GM23248 (cell line): ENCODE data around the gene SLC9A9. TPM values are rescaled to one million over a fixed set of nuclear protein-coding genes. Genes with fewer than 3 reads are reported as not detected.
A peak's percentile ranks its signal among the peaks of the same experiment; 100 is the strongest.

Source experiments
- DNase-seq: peaks from one replicate; pipeline ENCODE4 v3.0.0-alpha.2; 2015
- H2AFZ ChIP-seq: fragments of 200-600 bp; sonication (generic); 2 replicates; pipeline ENCODE4 v1.6.1; 2016; ENCODE audit warnings: antibody characterized with exemption
- H3F3A ChIP-seq: fragments of 200-600 bp; sonication (generic); 2 replicates; pipeline ENCODE4 v1.6.1; 2016; ENCODE audit warnings: mild to moderate bottlenecking, antibody characterized with exemption, mixed run types; ENCODE audit not compliant: insufficient read depth
- H3K27ac ChIP-seq: fragments of 200-600 bp; sonication (generic); 2 replicates; pipeline ENCODE4 v1.5.1; 2016; ENCODE audit warnings: mild to moderate bottlenecking
- H3K27me3 ChIP-seq: fragments of 200-600 bp; sonication (generic); replicated peaks from 2 replicates; pipeline ENCODE4 v1.6.1; 2016; ENCODE audit warnings: mild to moderate bottlenecking; ENCODE audit not compliant: insufficient read depth
- H3K36me3 ChIP-seq: fragments of 200-600 bp; sonication (generic); 2 replicates; pipeline ENCODE4 v1.6.1; 2016; ENCODE audit warnings: low read depth, mild to moderate bottlenecking
- H3K4me1 ChIP-seq: fragments of 200-600 bp; sonication (generic); 2 replicates; pipeline ENCODE4 v1.6.1; 2016; ENCODE audit warnings: mild to moderate bottlenecking; ENCODE audit not compliant: insufficient read depth
- H3K4me2 ChIP-seq: fragments of 200-600 bp; sonication (generic); one replicate; pipeline ENCODE4 v1.6.1; 2016; ENCODE audit warnings: mild to moderate bottlenecking; ENCODE audit not compliant: unreplicated experiment
- H3K4me3 ChIP-seq: fragments of 200-600 bp; sonication (generic); 2 replicates; pipeline ENCODE4 v1.5.1; 2016; ENCODE audit warnings: mild to moderate bottlenecking
- H3K79me2 ChIP-seq: fragments of 200-600 bp; sonication (generic); 2 replicates; pipeline ENCODE4 v1.6.1; 2016; ENCODE audit warnings: mild to moderate bottlenecking; ENCODE audit not compliant: insufficient read depth
- H3K9ac ChIP-seq: fragments of 200-600 bp; sonication (generic); 2 replicates; pipeline ENCODE4 v1.6.1; 2016; ENCODE audit warnings: mild to moderate bottlenecking
- H3K9me2 ChIP-seq: fragments of 200-600 bp; sonication (generic); 2 replicates; pipeline ENCODE4 v1.6.1; 2016; ENCODE audit warnings: mixed run types, mild to moderate bottlenecking, moderate library complexity; ENCODE audit not compliant: insufficient read depth
- H3K9me3 ChIP-seq: fragments of 200-600 bp; sonication (generic); one replicate; pipeline ENCODE4 v1.6.1; 2017; ENCODE audit warnings: low read depth
- H4K20me1 ChIP-seq: fragments of 200-600 bp; sonication (generic); 2 replicates; pipeline ENCODE4 v1.6.0; 2016; ENCODE audit not compliant: insufficient read depth
- EZH2 ChIP-seq: fragments of 200-600 bp; sonication (generic); IDR thresholded peaks from 2 replicates; pipeline ENCODE4 v1.6.1; 2018; ENCODE audit warnings: antibody characterized with exemption, mild to moderate bottlenecking; ENCODE audit not compliant: insufficient read depth, poor library complexity, severe bottlenecking
- EZH2phosphoT487 ChIP-seq: fragments of 200-600 bp; sonication (generic); IDR thresholded peaks from 2 replicates; pipeline ENCODE4 v1.6.1; 2018; ENCODE audit warnings: antibody characterized with exemption, moderate library complexity, mild to moderate bottlenecking, low read depth; ENCODE audit not compliant: insufficient read depth
- WGBS, 2 experiments: methylation state at CpG; one replicate each; pipeline ENCODE4 v1.1.6; 2015 to 2017; ENCODE audit warnings: low lambda C conversion rate in 2 of 2, low coverage in 1 of 2; ENCODE audit errors: missing lambda C conversion rate in 2 of 2; 5-methylcytosine and 5-hydroxymethylcytosine counted together
- in situ Hi-C: fragments of 300-500 bp; cut with MboI; formaldehyde crosslinking; loops from 2 replicates; pipeline ENCODE4 v1.15.0; 2020
- polyA plus RNA-seq: library from polyadenylated mRNA; unstranded; fragments of >200 nt; fragmentation: Nextera tagmentation; extraction: Ambion mirVana; gene quantifications from 2 replicates; pipeline ENCODE4 v1.2.1, GENCODE V29; 2016
- total RNA-seq: library from RNA; depleted of rRNA; stranded (reverse); fragments of >200 nt; shearing (Covaris generic); gene quantifications from 2 replicates; pipeline ENCODE4 v1.2.3, GENCODE V29; 2014

SLC9A9 gene
- total and polyA plus RNA-seq, 2 experiments from 2014 or later: 2.8 to 3.2 TPM

DNA sequence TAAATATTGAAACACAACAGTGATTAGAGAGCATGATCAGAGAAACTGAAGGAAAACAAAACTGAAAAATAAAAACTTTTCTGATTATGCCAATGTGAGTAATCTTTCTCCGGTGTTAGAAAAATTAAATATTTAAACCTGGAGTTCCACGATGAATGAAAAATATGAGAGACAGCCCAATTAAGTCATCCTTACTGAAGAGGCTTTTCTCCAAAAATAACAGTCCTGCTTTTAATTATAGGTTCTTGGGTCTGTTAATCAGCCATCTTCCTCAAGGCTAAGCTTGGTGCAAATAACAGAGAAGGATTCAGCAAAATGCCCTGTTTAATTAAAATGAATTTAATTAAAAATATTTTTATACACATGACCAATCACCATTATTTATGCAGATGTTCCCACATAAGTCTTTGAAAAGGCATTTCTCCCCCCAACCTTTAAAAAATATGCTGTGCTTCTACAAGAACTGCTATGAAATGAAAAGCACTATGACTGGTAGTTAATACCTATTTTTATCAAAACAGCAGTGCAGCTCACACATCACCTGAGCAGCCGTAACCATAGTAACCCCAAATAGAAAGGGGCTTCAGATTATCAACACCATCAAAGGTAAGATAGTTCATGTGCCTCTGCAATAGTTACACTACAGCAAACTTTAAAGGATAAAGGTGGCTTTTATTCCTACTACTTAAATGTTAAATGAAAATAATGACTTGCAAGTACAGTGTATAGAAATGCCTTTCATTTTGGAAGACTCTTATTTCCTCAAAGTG lies 175.7 kb downstream of the SLC9A9 start:
- Histone ChIP-seq H3K4me3 (no peak overlapping the region), H3K27me3 (no peaks in the 10 kb centered on the region), H4K20me1 (no peaks in the 10 kb centered on the region)

DNA sequence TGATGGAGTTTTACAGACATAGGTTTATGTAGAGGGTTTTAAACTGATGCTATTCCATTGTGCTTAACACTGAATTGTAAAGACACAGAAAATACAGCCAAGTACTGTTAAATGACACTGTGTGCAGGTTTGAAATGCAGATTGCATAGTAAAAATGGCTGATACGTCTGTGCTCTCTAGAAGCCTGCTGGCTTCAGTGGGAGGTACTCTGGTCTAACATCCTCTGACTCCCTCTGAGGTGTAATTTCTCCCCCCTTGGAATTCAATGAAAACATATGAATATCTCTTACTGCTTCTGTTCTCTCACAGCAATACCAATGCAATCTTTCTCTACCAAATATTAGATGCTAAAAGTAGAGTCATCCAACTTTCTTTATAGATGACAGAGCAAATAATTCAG lies 176.6 kb downstream of the SLC9A9 start:
- Histone ChIP-seq H3K9me3 (no peaks in the 10 kb centered on the region), H3K4me3 (no peak overlapping the region), H3K4me1 (peaks cover 14% of the 10 kb centered on the region), H3K36me3 (no peaks in the 10 kb centered on the region), H3K9ac (no peak overlapping the region), H2AFZ (peak overlapping the region; percentile 16; the same call in 1 of the 2 replicates), H3K9me2 (no peaks in the 10 kb centered on the region), H3F3A (no peaks in the 10 kb centered on the region), H3K4me2 (no peak overlapping the region), H3K79me2 (no peaks in the 10 kb centered on the region), H3K27me3 (no peaks in the 10 kb centered on the region), H4K20me1 (no peaks in the 10 kb centered on the region), H3K27ac (no peak overlapping the region)
- WGBS, 2 experiments: 77 to 89% methylated on average over 1 of the region's 1 CpG
- DNase-seq: peak; percentile 24
- TF ChIP-seq EZH2phosphoT487 (no peak), EZH2 (no peak)
- in situ Hi-C loops: no loop called here

More for the DNA sequence above, 175.7 kb downstream of the SLC9A9 start:
- Histone ChIP-seq H3K27ac (no peak overlapping the region), H3K9me3 (no peaks in the 10 kb centered on the region), H3K79me2 (no peaks in the 10 kb centered on the region), H3F3A (no peaks in the 10 kb centered on the region), H2AFZ (peak overlapping the region; percentile 16; the same call in 1 of the 2 replicates), H3K9ac (no peak overlapping the region), H3K4me2 (peak overlapping the region; percentile 32), H3K4me1 (peaks cover 14% of the 10 kb centered on the region), H3K36me3 (no peaks in the 10 kb centered on the region), H3K9me2 (no peaks in the 10 kb centered on the region)
- peak; percentile 6 for DNase-seq
- WGBS, 2 experiments: 31 to 34% methylated on average over 3 of the region's 3 CpGs
- TF ChIP-seq EZH2 (no peak), EZH2phosphoT487 (no peak)
- in situ Hi-C loops: no loop called here

DNA sequence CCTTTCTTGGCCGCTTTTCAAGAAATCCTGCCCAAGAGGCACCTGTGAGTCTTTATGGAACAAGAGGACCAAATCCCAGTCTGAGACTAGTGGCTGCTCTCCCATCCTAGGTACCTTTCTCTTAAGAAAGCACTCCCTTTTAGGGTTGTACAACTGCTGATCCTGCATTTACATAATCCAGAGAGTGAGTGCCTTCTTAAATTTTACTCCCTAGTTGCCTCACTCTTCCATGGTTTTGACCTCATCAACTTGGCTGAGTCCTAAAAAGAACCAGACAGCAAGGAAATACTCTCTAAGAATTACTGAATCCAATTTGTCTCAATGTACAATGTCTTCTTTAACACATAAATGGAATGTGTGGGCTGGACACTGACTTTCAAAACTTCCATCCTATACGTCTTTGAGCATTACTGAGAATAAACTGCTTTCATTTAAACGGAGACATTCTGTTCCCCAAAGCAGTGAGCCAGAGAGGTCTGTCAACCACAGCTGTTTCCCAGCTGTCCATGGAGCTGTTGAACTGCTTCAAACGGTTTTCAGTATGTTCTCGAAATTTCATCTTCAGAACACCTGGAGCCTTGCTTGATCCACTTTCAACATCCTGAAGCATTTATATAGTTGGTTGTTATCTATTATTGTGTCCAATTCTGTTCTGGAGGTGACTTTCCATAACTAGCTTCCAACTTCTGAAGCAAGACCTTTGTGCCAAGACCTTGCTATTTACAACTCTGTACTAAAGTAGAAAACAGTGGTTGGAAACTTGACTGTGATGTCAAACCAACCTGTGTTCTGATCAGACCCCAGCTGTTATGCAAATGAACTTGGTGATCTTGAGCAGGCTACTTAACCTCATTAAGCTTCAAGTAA lies 179.1 kb downstream of the SLC9A9 start:
- no peak overlapping the region for H3K27ac ChIP-seq
- DNase-seq: no peak
- H3K9ac ChIP-seq: no peak overlapping the region
- H3K4me3 ChIP-seq: no peak overlapping the region
- no peaks in the 10 kb centered on the region for H3K79me2 ChIP-seq
- no peaks in the 10 kb centered on the region for H3K9me2 ChIP-seq
- H4K20me1 ChIP-seq: no peaks in the 10 kb centered on the region
- no peak overlapping the region for H3K4me2 ChIP-seq
- H3K4me1 ChIP-seq: peaks cover 12% of the 10 kb centered on the region
- TF ChIP-seq EZH2phosphoT487 (no peak), EZH2 (no peak)
- WGBS, 2 experiments: 42 to 44% methylated on average over 5 of the region's 5 CpGs
- H3F3A ChIP-seq: no peaks in the 10 kb centered on the region
- H3K36me3 ChIP-seq: no peaks in the 10 kb centered on the region
- no peaks in the 10 kb centered on the region for H3K9me3 ChIP-seq
- H3K27me3 ChIP-seq: no peaks in the 10 kb centered on the region
- in situ Hi-C loops: no loop called here
- no peak overlapping the region for H2AFZ ChIP-seq

DNA sequence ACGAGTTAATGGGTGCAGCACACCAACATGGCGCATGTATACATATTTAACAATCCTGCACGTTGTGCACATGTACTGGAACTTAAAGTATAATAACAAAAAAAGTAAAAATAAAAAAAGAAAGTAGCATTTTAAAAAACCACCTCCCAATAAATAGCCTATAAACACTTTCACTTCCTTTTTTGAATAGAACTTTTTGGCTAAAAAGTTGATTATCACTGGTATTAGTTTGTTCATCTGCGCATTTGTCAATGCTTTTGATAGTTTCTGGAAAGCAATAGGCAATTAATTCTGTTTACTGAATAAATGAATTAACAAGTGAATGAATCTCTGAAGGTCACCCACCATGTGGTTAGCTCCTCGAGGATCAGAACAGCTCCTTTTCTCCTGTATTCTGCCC lies 179.9 kb downstream of the SLC9A9 start:
- no peak overlapping the region for H3K27ac ChIP-seq
- H4K20me1 ChIP-seq: no peaks in the 10 kb centered on the region
- H3K36me3 ChIP-seq: no peaks in the 10 kb centered on the region
- H3K4me1 ChIP-seq: peaks cover 9% of the 10 kb centered on the region
- 78 to 81% methylated on average over 5 of the region's 5 CpGs for WGBS, 2 experiments
- DNase-seq: no peak
- no peaks in the 10 kb centered on the region for H3K79me2 ChIP-seq
- in situ Hi-C loops: no loop called here
- H3K4me3 ChIP-seq: no peak overlapping the region
- TF ChIP-seq EZH2phosphoT487 (no peak), EZH2 (no peak)
- no peaks in the 10 kb centered on the region for H3K27me3 ChIP-seq
- no peak overlapping the region for H3K9ac ChIP-seq
- H3F3A ChIP-seq: no peaks in the 10 kb centered on the region
- H3K4me2 ChIP-seq: no peak overlapping the region
- no peaks in the 10 kb centered on the region for H3K9me3 ChIP-seq
- no peaks in the 10 kb centered on the region for H3K9me2 ChIP-seq
- no peak overlapping the region for H2AFZ ChIP-seq
